Daoy (cell line): ENCODE results near the gene PSMD12. TPM values are rescaled to one million over a fixed set of nuclear protein-coding genes. Genes with fewer than 3 reads are reported as not detected.
A peak's percentile ranks its signal among the peaks of the same experiment; 100 is the strongest.
"Not testable (repeated sequence)": the region's sequence is repeated elsewhere in the genome, so short reads cannot be mapped to it uniquely, and the experiment has no call there.

Experiments used
- DNase-seq: peaks from one replicate; pipeline ENCODE4 v3.0.0-alpha.2; 2015; ENCODE audit warnings: low read depth
- total RNA-seq: library from RNA; depleted of rRNA; stranded (reverse); fragments of >200 nt; shearing (Covaris generic); gene quantifications from 2 replicates; pipeline ENCODE4 v1.2.3, GENCODE V29; 2014

The PSMD12 gene
- total RNA-seq, 1 experiment from 2014 or later = 77.3 TPM

- DNase-seq = no peak
Measured at GRCh38 chr17:67358612-67359011, 7.8 kb downstream of the PSMD12 start.

GRCh38 chr17:67353929-67354574, 12.3 kb downstream of the PSMD12 start:
- DNase-seq = no peak

DNA sequence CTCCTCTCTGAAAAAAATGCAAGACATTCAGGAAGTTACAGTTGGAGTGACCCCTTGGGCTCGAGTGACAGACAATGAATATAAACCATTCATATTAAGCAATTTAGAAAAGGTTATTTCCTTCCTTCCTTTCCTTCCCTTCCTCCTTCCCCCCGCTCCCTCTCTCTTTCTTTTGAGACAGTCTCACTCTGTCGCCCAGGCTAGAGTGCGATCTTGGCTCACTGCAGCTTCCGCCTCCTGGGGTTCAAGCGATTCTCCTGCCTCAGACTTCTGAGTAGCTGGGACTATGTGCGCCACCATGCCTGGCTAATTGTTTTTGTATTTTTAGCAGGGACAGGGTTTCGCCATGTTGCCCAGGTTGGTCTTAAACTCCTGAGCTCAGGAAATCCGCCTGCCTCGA, 13.2 kb downstream of the PSMD12 start:
- DNase-seq = no peak

DNA sequence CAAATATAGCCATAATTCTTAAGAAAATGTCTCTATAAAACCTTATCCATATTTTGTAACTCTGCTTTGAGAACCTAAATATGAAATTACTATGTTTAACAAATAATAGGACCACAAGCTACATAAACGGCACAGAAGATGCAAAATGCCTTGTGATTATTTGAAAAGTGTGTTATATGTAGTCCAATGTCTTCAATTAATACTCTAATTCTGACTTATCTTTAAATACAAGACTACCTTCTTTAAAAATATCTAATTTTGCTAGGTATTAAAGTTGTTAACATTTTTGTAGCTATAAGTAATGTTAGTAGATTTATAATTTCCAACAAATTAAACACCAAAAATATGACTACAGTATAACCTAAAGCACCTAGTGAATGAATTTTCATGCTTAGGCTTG, 17.0 kb downstream of the PSMD12 start:
- DNase-seq = no peak

DNA sequence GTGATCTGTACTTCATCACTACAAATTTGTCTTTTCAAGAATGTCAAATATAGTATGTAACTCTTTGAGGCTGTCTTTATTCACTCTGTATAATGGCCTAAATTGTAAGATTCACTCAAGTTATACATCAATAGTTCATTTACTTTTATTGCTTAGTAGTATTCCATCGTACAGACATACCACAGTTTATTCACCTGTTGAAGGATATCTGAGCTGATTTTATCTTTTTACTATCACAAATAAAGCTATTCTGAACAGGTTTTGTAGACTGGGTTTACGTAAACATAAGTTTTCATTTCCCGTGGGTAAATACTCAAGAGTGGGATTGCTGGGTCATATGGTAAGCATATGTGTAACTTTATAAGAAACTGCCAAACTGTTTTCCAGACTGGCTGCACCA, 18.6 kb downstream of the PSMD12 start:
- DNase-seq = no peak

GRCh38 chr17:67343237-67343636, 23.1 kb downstream of the PSMD12 start:
- DNase-seq = no peak

- not testable (repeated sequence) for DNase-seq
Measured at GRCh38 chr17:67338353-67338752, 28.0 kb downstream of the PSMD12 start.

- DNase-seq = no peak
Measured at GRCh38 chr17:67336859-67337258, 29.5 kb downstream of the PSMD12 start.

GRCh38 chr17:67335245-67335835, 31.0 kb downstream of the PSMD12 start:
- DNase-seq = no peak

GRCh38 chr17:67332162-67332508, 34.2 kb downstream of the PSMD12 start:
- not testable (repeated sequence) for DNase-seq

DNA sequence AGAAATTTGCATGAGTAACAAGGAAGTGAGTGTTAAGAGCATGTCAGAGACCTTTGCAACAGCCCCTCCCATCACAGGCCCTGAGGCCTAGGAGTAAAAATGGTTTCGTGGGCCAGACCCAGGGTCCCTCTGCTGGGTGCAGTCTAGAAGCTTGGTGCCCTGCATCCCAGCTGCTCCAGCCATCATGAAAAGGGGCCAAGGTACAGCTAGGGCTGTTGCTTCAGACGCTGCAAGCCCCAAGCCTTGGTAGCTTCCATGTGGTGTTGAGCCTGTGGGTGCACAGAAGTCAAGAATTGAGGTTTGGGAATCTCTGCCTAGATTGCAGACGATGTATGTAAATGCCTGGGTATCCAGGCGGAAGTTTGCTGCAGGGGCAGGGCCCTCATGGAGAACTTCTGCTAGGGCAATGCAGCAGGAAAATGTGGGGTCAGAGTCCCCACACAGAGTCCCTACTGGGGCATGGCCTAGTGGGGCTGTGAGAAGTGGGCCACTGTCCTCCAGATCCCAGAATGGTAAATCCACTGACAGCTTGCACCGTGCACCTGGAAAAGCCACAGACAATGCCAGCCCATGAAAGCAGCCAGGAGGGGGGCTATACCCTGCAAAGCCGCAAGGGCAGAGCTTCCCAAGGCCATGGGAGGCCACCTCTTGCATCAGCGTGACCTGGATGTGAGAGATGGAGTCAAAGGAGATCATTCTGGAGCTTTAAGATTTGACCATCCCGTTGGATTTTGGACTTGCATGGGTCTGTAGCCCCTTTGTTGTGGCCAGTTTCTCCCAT, 34.8 kb downstream of the PSMD12 start:
- DNase-seq = not testable (repeated sequence)

DNA sequence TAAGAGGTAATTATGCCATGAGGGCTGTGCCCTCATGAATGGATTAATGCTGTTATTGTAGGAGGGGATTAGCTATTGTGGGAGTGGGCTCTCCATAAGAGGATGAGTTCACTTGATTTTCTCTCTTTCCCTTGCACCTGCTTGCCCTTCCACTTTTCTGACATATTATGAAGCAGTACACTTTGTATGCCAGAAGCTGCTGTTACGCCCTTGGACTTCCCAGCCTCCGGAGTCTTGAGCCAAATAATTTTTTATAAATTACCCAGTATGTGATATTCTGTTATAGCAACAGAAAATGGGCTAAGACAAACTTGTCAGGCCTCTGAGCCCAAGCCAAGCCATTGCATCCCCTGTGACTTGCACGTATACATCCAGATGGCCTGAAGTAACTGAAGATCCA, 38.4 kb downstream of the PSMD12 start:
- no peak for DNase-seq

DNA sequence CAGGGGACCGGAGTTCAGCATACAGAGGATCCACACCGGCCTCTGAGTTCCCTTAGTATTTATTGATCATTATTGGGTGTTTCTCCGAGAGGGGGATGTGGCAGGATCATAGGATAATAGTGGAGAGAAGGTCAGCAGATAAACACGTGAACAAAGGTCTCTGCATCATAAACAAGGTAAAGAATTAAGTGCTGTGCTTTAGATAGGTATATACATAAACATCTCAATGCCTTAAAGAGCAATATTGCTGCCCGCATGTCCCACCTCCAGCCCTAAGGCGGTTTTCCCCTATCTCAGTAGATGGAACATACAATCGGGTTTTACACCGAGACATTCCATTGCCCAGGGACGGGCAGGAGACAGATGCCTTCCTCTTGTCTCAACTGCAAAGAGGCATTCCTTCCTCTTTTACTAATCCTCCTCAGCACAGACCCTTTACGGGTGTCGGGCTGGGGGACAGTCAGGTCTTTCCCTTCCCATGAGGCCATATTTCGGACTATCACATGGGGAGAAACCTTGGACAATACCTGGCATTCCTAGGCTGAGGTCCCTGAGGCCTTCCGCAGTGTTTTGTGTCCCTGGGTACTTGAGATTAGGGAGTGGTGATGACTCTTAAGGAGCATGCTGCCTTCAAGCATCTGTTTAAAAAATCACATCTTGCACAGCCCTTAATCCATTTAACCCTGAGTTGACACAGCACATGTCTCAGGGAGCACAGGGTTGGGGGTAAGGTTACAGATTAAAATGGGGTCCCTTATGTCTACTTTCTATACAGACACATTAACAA, 39.2 kb downstream of the PSMD12 start:
- DNase-seq = not testable (repeated sequence)

- DNase-seq = no peak
Measured at GRCh38 chr17:67326440-67326839, 39.9 kb downstream of the PSMD12 start.

DNA sequence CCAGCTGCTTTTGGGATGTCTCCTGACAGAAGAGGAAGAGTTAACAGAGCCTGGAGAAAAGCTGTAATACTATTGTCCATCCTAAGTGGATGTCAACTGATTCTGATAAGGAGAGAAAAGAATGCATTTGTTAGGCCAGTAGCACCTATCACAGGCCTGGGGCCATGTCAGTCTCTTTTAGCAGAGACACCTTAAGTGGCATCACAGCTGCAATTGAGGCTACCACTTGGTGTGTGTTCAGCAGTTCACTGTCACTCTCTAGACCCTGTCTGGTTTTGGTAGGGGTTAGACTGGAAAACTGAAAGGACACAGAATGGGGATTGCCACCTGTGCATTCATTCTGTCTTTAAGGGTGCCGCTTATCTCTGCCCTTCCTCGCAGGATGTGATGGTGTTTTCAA, 42.0 kb downstream of the PSMD12 start:
- no peak for DNase-seq

DNA sequence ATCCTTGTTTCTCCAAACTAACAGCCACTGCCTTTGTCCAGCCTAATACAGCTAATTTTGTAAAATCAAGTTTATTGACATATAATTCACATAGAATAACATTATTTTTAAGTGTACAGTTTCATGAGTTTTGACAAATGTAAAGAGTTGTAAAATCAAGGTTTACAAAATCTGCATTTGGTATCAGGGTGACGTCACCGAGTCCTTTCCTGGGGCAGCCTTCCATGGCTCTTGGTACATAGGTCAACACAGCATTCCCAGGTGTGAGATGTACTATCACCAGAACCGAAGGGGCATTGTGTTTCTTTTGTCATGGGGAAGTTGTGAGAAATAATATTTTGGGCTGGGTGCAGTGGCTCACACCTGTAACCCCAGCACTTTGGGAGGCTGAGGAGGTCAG, 42.9 kb downstream of the PSMD12 start:
- DNase-seq = no peak

- DNase-seq = peak; percentile 19
Measured at GRCh38 chr17:67322042-67322787, 44.2 kb downstream of the PSMD12 start.

GRCh38 chr17:67321486-67321885, 44.9 kb downstream of the PSMD12 start:
- DNase-seq = not testable (repeated sequence)

DNA sequence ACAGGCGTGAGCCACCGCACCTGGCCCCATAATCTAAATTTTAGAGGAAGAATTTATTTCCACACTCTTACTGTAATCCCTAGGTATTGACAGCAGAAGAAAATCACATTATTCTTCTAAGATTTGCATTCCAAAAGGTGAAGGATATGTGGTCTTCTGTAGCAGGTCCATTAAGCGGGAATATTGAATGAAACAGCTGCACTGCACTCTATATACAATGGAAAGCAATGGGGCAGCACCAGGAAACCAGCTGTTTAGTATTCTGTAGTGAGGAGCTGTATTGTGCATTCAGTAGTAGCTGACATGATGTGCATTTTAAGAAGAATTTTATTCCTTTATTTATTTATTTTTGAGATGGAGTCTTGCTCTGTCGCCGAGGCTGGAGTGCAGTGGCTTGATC, 49.6 kb downstream of the PSMD12 start:
- no peak for DNase-seq

- no peak for DNase-seq
Measured at GRCh38 chr17:67315865-67316264, 50.5 kb downstream of the PSMD12 start.

- DNase-seq = no peak
Measured at GRCh38 chr17:67312265-67312664, 54.1 kb downstream of the PSMD12 start.

GRCh38 chr17:67311575-67311974, 54.8 kb downstream of the PSMD12 start:
- no peak for DNase-seq
